LNCAP (cell line): ENCODE data around the gene COX4I2.

Source experiments
- CTCF ChIP-seq: fragments of 450-650 bp; IDR thresholded peaks from 2 replicates; pipeline ENCODE4 v1.5.1; 2017; ENCODE audit warnings: mild to moderate bottlenecking

Gene COX4I2

DNA sequence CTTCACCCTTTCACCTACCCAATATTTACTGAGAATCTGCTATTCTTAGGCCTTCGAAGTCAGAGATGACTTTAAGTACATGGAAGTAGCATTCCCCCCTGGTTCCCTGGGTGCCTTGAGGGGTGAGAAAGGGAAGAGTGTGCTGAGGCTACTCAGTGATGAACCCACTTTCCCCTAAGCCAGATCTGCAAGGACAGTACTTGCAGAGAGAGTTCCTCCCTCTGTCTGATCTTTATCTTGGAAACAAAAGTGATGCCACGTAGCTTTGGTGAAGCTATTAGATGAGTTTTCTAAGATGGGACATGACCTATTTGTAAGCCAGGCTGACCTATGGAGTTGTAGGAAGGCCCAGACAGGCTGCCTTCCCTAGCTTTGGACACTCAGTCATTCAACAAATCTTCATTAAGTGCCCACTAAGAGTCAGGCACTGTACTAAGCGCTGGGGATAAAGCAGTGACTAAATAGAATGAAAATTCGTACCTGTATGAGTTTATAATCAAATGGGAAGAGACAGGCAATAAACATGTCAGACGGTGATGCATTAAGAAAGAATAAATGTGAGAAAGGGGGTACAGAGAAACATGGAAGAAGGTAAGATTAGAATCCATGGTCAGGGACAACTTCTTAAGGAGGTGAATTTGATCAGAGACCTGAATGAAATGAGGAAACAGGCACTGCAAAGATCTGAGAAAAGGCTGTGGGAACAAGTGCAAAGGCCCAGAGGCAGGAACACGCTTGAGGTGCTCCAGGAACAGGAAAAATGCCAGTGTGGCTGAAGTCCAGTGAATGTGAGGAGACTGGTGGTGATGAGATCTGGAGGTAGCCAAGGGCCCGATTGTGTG lies 42.8 kb downstream of the COX4I2 start:
- no peak for TF ChIP-seq CTCF

DNA sequence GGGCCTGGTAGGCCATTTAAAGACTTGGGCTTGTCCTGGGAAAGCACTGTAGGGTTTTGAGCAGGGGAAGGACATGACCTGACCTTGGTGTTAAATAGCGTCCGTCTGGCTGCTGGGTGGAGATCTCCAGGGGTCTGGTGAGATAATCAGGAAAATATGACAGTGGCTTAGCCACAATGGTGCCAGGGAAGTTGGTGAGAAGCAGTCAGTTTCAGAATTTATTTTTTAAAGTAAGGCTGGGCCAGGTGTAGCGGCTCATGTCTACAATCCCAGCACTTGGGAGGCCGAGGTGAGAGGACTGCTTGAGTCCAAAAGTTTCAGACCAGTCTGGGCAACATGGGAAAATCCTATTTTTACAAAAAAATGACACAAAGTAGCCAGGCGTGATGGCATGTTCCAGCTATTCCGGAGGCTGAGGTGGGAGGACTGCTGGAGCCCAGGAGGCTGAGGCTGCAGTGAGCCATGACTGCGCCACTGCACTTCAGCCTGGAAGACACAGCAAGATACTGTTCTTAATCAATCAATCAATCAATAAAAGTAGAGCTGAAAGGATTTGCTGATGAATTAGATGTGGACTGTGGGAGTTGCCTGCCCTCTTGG lies 43.5 kb downstream of the COX4I2 start:
- no peak for TF ChIP-seq CTCF

- TF ChIP-seq CTCF, result no peak
Observed at GRCh38 chr20:31681769-31682168, 44.1 kb downstream of the COX4I2 start.

- TF ChIP-seq CTCF, result no peak
Observed at GRCh38 chr20:31682352-31682751, 44.6 kb downstream of the COX4I2 start.

GRCh38 chr20:31682927-31683326 lies 45.2 kb downstream of the COX4I2 start:
- no peak for TF ChIP-seq CTCF

DNA sequence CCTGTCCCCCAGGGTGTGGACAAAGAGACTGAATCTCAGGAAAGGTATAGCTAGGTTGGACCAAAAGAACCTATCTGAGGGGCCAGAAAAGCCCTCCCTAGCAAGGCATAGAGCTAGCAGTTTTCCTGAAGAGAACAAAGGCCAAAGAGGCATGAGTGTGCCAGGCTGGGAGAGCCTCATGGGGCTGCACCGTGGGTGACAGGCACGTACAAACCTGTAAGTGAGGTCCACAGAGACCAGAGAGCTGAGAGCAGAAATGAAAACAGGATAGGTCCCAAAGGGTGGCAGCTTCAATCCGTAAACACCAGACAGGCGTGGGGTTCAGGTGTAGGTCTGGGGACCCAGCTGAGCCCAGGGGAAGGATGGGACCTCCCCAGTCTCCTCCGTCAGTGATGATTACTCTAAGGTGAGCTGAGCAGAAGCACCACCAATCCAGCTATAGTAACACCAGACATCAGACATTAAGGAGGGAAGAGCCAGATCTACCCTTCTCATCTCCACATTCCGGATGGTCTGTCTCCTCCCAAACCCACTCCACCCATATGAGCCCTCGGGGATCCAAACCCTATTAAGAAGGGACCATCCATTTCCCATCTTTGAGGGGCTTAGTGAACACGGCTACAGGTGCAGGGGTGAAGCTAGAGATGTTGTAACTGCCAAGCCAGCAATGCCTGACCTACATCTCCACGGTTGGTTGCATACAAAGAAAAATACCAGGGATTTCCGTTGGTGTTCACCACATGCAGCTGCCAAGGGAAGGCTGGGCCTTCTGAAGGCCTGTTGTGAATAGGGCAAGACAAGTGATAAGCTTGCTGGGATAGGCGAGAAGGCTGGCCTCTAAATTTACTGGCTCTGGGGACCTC lies 46.7 kb downstream of the COX4I2 start:
- no peak for TF ChIP-seq CTCF

DNA sequence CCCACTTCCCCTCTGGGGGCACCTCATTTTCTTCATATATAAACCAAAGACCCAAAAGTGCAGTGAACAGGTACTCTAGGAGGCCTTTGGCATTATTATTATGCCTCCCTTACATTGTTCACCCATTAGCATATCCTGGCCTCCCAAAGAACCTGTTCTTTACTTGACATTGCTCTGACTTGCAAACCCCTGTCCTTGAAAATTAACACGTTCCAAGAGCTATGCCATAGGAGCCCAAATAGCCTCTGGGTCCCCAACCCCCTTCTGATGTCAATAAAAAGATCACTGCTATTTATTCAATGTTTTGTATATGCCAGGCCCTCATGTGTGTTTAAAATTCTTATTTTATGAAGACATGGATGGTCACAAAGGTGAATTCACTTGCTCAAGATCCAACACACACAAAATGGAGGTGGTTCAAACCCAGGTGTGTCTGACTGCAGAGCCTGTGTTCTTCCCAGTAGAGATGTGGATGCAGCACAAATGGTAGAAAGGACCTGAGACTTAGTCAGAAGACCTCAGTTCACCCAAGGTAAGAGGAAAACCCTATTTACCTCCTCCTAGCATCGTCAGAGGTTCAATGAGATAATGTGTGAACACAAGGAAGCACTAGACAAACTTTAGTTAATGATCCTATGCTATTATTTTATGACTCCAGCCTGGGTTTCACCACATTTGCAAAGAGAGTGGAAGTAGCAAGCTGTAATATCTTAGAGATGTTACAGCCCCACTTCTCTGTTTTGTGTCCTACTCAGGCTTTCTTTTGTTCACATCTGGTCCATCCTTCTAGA lies 48.3 kb downstream of the COX4I2 start:
- no peak for TF ChIP-seq CTCF
